GM23338 (cell line): Measurements from ENCODE around the gene KRAS. TPM values are rescaled to one million over a fixed set of nuclear protein-coding genes. Genes with fewer than 3 reads are reported as not detected.

Experiments
- ATAC-seq: fragments of 200-7000 bp; cut with Tn5 transposase; 3 replicates; pipeline ENCODE4 v1.9.1; 2020
- DNase-seq: peaks from one replicate; pipeline ENCODE4 v3.0.0-alpha.2; 2015; ENCODE audit warnings: low spot score
- H2AFZ ChIP-seq: fragments of 200-600 bp; sonication (generic); 2 replicates; pipeline ENCODE4 v1.8.0; 2016; ENCODE audit warnings: antibody characterized with exemption, mild to moderate bottlenecking, moderate library complexity
- H3F3A ChIP-seq: fragments of 200-600 bp; sonication (generic); replicated peaks from 2 replicates; pipeline ENCODE4 v1.8.0; 2017; ENCODE audit warnings: antibody characterized with exemption, mixed run types, low read depth
- H3K27ac ChIP-seq: fragments of 200-600 bp; sonication (generic); 2 replicates; pipeline ENCODE4 v1.6.1; 2016; ENCODE audit warnings: low read depth
- H3K27me3 ChIP-seq: fragments of 200-600 bp; sonication (generic); 2 replicates; pipeline ENCODE4 v1.8.0; 2016; ENCODE audit warnings: mild to moderate bottlenecking, mixed run types, moderate library complexity; ENCODE audit not compliant: insufficient read depth
- H3K36me3 ChIP-seq: fragments of 200-600 bp; sonication (generic); 2 replicates; pipeline ENCODE4 v1.8.0; 2016; ENCODE audit warnings: mild to moderate bottlenecking; ENCODE audit not compliant: insufficient read depth
- H3K4me1 ChIP-seq: fragments of 200-600 bp; sonication (generic); 2 replicates; pipeline ENCODE4 v1.8.0; 2016; ENCODE audit warnings: mild to moderate bottlenecking, moderate library complexity; ENCODE audit not compliant: insufficient read depth
- H3K4me2 ChIP-seq: fragments of 200-600 bp; sonication (generic); 2 replicates; pipeline ENCODE4 v1.7.1; 2017; ENCODE audit warnings: mixed run types
- H3K4me3 ChIP-seq: fragments of 200-600 bp; sonication (generic); 2 replicates; pipeline ENCODE4 v1.6.1; 2016; ENCODE audit warnings: mixed run types
- H3K79me2 ChIP-seq: fragments of 200-600 bp; sonication (generic); replicated peaks from 2 replicates; pipeline ENCODE4 v1.8.0; 2017; ENCODE audit warnings: mild to moderate bottlenecking; ENCODE audit not compliant: insufficient read depth
- H3K9me2 ChIP-seq: fragments of 200-600 bp; sonication (generic); 2 replicates; pipeline ENCODE4 v1.8.0; 2017; ENCODE audit not compliant: insufficient read depth
- H4K20me1 ChIP-seq: fragments of 200-600 bp; sonication (generic); replicated peaks from 2 replicates; pipeline ENCODE4 v1.8.0; 2017; ENCODE audit warnings: mild to moderate bottlenecking; ENCODE audit not compliant: insufficient read depth
- H3K27ac Mint-ChIP-seq: 2 replicates; pipeline ENCODE4 v1.8.0; 2020; ENCODE audit warnings: inconsistent platforms, mild to moderate bottlenecking, moderate library complexity, mixed read lengths
- H3K27me3 Mint-ChIP-seq: 3 replicates; pipeline ENCODE4 v1.8.0; 2022; ENCODE audit warnings: low read depth, mild to moderate bottlenecking, moderate library complexity, mixed read lengths, inconsistent platforms; ENCODE audit not compliant: insufficient read depth, poor library complexity
- H3K36me3 Mint-ChIP-seq: 3 replicates; pipeline ENCODE4 v1.8.0; 2021; ENCODE audit warnings: low read depth, mild to moderate bottlenecking, inconsistent platforms, moderate library complexity, mixed read lengths
- H3K4me1 Mint-ChIP-seq: 3 replicates; pipeline ENCODE4 v1.8.0; 2020; ENCODE audit warnings: mild to moderate bottlenecking, inconsistent platforms, mixed read lengths
- H3K4me3 Mint-ChIP-seq: 3 replicates; pipeline ENCODE4 v1.8.0; 2021; ENCODE audit warnings: moderate library complexity, mild to moderate bottlenecking, inconsistent platforms, mixed read lengths
- H3K9me3 Mint-ChIP-seq: 3 replicates; pipeline ENCODE4 v1.8.0; 2020; ENCODE audit warnings: moderate library complexity, mild to moderate bottlenecking, inconsistent platforms, mixed read lengths
- NANOG ChIP-seq: IDR thresholded peaks from 2 replicates; pipeline ENCODE4 v1.6.1; 2016; ENCODE audit warnings: antibody characterized with exemption, borderline replicate concordance
- POLR2AphosphoS5 ChIP-seq: IDR thresholded peaks from 2 replicates; pipeline ENCODE4 v1.6.1; 2016; ENCODE audit warnings: antibody characterized with exemption, low read depth
- ZNF114 ChIP-seq: fragments of 250-450 bp; sonication (Bioruptor Pico); IDR thresholded peaks from 2 replicates; pipeline ENCODE4 v1.5.0; 2020; ENCODE audit warnings: mild to moderate bottlenecking, moderate library complexity
- ZNF462 ChIP-seq: fragments of 250-450 bp; sonication (Bioruptor Pico); IDR thresholded peaks from 2 replicates; pipeline ENCODE4 v1.5.0; 2020; ENCODE audit warnings: mild to moderate bottlenecking, moderate library complexity
- polyA plus RNA-seq: library from polyadenylated mRNA; unstranded; fragments of >200 nt; fragmentation: Nextera tagmentation; extraction: Ambion mirVana; gene quantifications from 2 replicates; pipeline ENCODE4 v1.2.1, GENCODE V29; 2016
- total RNA-seq: library from RNA; depleted of rRNA; stranded (reverse); fragments of >200 nt; shearing (Covaris generic); gene quantifications from 2 replicates; pipeline ENCODE4 v1.2.3, GENCODE V29; 2014
- TF ChIP-seq, protein P1 (sequence below), 2 experiments: fragments of 200-600 bp in 1 of 2; sonication (generic) in 1 of 2; conservative IDR thresholded peaks; 2 replicates each; pipeline versions ENCODE4 v1.5.1 to v1.6.1; 2016 to 2017; ENCODE audit warnings: antibody characterized with exemption in 2 of 2, low read depth in 2 of 2, mild to moderate bottlenecking in 2 of 2, moderate library complexity in 1 of 2

Gene KRAS
- total and polyA plus RNA-seq, 2 experiments from 2014 or later = 54.7 to 131 TPM

- no peak for ATAC-seq
- DNase-seq = no peak
- Histone ChIP-seq H3K36me3 (no peaks in the 10 kb centered on the region; the same call in 1 of the 2 replicates), H2AFZ (no peak overlapping the region), H3K4me2 (no peak overlapping the region), H3F3A (no peaks in the 10 kb centered on the region), H3K9me2 (no peaks in the 10 kb centered on the region), H3K4me1 (no peaks in the 10 kb centered on the region), H4K20me1 (peaks cover 6% of the 10 kb centered on the region; the same call in 1 of the 2 replicates), H3K27me3 (no peaks in the 10 kb centered on the region), H3K4me3 (no peak overlapping the region), H3K79me2 (no peaks in the 10 kb centered on the region), H3K27ac (no peak overlapping the region)
- Mint-ChIP-seq H3K9me3 (no peaks in the 10 kb centered on the region), H3K27ac (no peak overlapping the region), H3K27me3 (no peaks in the 10 kb centered on the region), H3K4me3 (no peak overlapping the region), H3K4me1 (no peaks in the 10 kb centered on the region; the same call in 2 of the 3 replicates), H3K36me3 (peaks cover 11% of the 10 kb centered on the region; the same call in 2 of the 3 replicates)
- TF ChIP-seq, protein P1, sequence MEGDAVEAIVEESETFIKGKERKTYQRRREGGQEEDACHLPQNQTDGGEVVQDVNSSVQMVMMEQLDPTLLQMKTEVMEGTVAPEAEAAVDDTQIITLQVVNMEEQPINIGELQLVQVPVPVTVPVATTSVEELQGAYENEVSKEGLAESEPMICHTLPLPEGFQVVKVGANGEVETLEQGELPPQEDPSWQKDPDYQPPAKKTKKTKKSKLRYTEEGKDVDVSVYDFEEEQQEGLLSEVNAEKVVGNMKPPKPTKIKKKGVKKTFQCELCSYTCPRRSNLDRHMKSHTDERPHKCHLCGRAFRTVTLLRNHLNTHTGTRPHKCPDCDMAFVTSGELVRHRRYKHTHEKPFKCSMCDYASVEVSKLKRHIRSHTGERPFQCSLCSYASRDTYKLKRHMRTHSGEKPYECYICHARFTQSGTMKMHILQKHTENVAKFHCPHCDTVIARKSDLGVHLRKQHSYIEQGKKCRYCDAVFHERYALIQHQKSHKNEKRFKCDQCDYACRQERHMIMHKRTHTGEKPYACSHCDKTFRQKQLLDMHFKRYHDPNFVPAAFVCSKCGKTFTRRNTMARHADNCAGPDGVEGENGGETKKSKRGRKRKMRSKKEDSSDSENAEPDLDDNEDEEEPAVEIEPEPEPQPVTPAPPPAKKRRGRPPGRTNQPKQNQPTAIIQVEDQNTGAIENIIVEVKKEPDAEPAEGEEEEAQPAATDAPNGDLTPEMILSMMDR (conservative IDR thresholded peaks at IDR 0.05; ENCODE audit: low read depth in 2 of 2) = no peak
- TF ChIP-seq ZNF114 (CRISPR knock-in tag) (no peak), NANOG (no peak), ZNF462 (CRISPR knock-in tag) (no peak), POLR2AphosphoS5 (no peak)
These were observed 43.3 kb downstream of the KRAS start for GRCh38 chr12:25207411-25207810.
